ENCODE data around the gene CLIP1.
"Not testable (repeated sequence)": the region's sequence is repeated elsewhere in the genome, so short reads cannot be mapped to it uniquely, and the experiment has no call there.

CLIP1 gene

GRCh38 chr12:122395319-122395718, 27.1 kb downstream of the CLIP1 start:
- peak; percentile 36 for DNase-seq (ENCODE audit: low read depth)

- no peak for DNase-seq (ENCODE audit: low read depth)
These were observed 27.8 kb downstream of the CLIP1 start for GRCh38 chr12:122394626-122395194.

- DNase-seq (ENCODE audit: low read depth) = no peak
These were observed 28.7 kb downstream of the CLIP1 start for GRCh38 chr12:122393817-122394216.

GRCh38 chr12:122392411-122392810, 30.1 kb downstream of the CLIP1 start:
- DNase-seq (ENCODE audit: low read depth) = no peak

GRCh38 chr12:122389677-122390076, 32.8 kb downstream of the CLIP1 start:
- no peak for DNase-seq (ENCODE audit: low read depth)

- DNase-seq (ENCODE audit: low read depth) = no peak
These were observed 34.6 kb downstream of the CLIP1 start for GRCh38 chr12:122387887-122388286.

GRCh38 chr12:122385171-122386016, 37.1 kb downstream of the CLIP1 start:
- no peak for DNase-seq (ENCODE audit: low read depth)

GRCh38 chr12:122382919-122383350, 39.5 kb downstream of the CLIP1 start:
- DNase-seq (ENCODE audit: low read depth) = no peak

GRCh38 chr12:122381021-122381420, 41.4 kb downstream of the CLIP1 start:
- DNase-seq (ENCODE audit: low read depth) = no peak

- not testable (repeated sequence) for DNase-seq (ENCODE audit: low read depth)
These were observed 45.7 kb downstream of the CLIP1 start for GRCh38 chr12:122376751-122377150.

- no peak for DNase-seq (ENCODE audit: low read depth)
These were observed 47.8 kb downstream of the CLIP1 start for GRCh38 chr12:122374707-122375106.

GRCh38 chr12:122371475-122372045, 50.9 kb downstream of the CLIP1 start:
- DNase-seq (ENCODE audit: low read depth) = no peak

GRCh38 chr12:122368361-122369073, 54.0 kb downstream of the CLIP1 start:
- DNase-seq (ENCODE audit: low read depth) = no peak

- not testable (repeated sequence) for DNase-seq (ENCODE audit: low read depth)
These were observed 54.8 kb downstream of the CLIP1 start for GRCh38 chr12:122367632-122368031.

GRCh38 chr12:122366685-122367475, 55.6 kb downstream of the CLIP1 start:
- DNase-seq (ENCODE audit: low read depth) = peak; percentile 94

- DNase-seq (ENCODE audit: low read depth) = not testable (repeated sequence)
These were observed 57.2 kb downstream of the CLIP1 start for GRCh38 chr12:122365226-122365625.

- peak; percentile 72 for DNase-seq (ENCODE audit: low read depth)
These were observed 58.7 kb downstream of the CLIP1 start for GRCh38 chr12:122363782-122364181.

GRCh38 chr12:122362755-122363154, 59.7 kb downstream of the CLIP1 start:
- no peak for DNase-seq (ENCODE audit: low read depth)

GRCh38 chr12:122358403-122358802, 64.1 kb downstream of the CLIP1 start:
- not testable (repeated sequence) for DNase-seq (ENCODE audit: low read depth)

GRCh38 chr12:122357536-122357935, 64.9 kb downstream of the CLIP1 start:
- not testable (repeated sequence) for DNase-seq (ENCODE audit: low read depth)

- DNase-seq (ENCODE audit: low read depth) = not testable (repeated sequence)
These were observed 65.5 kb downstream of the CLIP1 start for GRCh38 chr12:122356991-122357390.

GRCh38 chr12:122356192-122356635, 66.3 kb downstream of the CLIP1 start:
- no peak for DNase-seq (ENCODE audit: low read depth)

Measured in GM04503 (cell line).